GM12873 (cell line): Measurements from ENCODE around the gene RLBP1.

ENCODE experiments used
- CTCF ChIP-seq: IDR thresholded peaks from 2 replicates; pipeline ENCODE4 v1.5.1; 2012; ENCODE audit warnings: low read depth, mild to moderate bottlenecking, moderate library complexity, low read length, control low read depth; ENCODE audit not compliant: insufficient read depth; ENCODE audit errors: missing control alignments

Gene RLBP1

GRCh38 chr15:89221543-89221942 is at the start of gene RLBP1:
Gene RLBP1 (minus strand): TSS chr15:89221579. CDS start chr15:89218975, 2,604 bp downstream.
- no peak for TF ChIP-seq CTCF

GRCh38 chr15:89248584-89248983 is 27.2 kb upstream of the RLBP1 start:
- no peak for TF ChIP-seq CTCF

GRCh38 chr15:89247446-89247845 is 26.1 kb upstream of the RLBP1 start:
- TF ChIP-seq CTCF = no peak

GRCh38 chr15:89244574-89244903 is 23.2 kb upstream of the RLBP1 start:
- no peak for TF ChIP-seq CTCF

- TF ChIP-seq CTCF = peak; percentile 52
Measured at GRCh38 chr15:89243691-89244573, 22.6 kb upstream of the RLBP1 start, which contains the start of gene FANCI. Gene FANCI (plus strand): TSS chr15:89243979. CDS start chr15:89247648, 3,669 bp downstream.

GRCh38 chr15:89243046-89243690 is 21.8 kb upstream of the RLBP1 start:
- TF ChIP-seq CTCF = no peak

- no peak for TF ChIP-seq CTCF
Measured at GRCh38 chr15:89231832-89232231, 10.5 kb upstream of the RLBP1 start.
